Psoas muscle (tissue), 8 donors: Measurements from ENCODE around the gene CEBPB. TPM values are rescaled to one million over a fixed set of nuclear protein-coding genes. Genes with fewer than 3 reads are reported as not detected.
"Not testable (repeated sequence)": the region's sequence is repeated elsewhere in the genome, so short reads cannot be mapped to it uniquely, and the experiment has no call there.

Experiments
- ATAC-seq, 4 donors: fragments of 200-7000 bp; cut with Tn5 transposase; one replicate each; pipeline ENCODE4 v1.9.1; 2020; ENCODE audit warnings: moderate library complexity in 3 of 4, mild to moderate bottlenecking in 2 of 4
- DNase-seq, 2 donors: peaks; one replicate each; pipeline ENCODE4 v3.0.0-alpha.2; 2020
- H3K27ac ChIP-seq: fragments of 200-600 bp; one replicate; pipeline ENCODE4 v1.8.0; 2022
- H3K27me3 ChIP-seq, 3 donors: fragments of 200-600 bp in 1 of 3; one replicate each; pipeline versions ENCODE4 v1.6.1 to v1.8.0; 2013 to 2022; ENCODE audit warnings: low read length in 2 of 3, mild to moderate bottlenecking in 2 of 3, moderate library complexity in 1 of 3; ENCODE audit not compliant: insufficient read depth in 3 of 3
- H3K36me3 ChIP-seq, 2 donors: fragments of 200-600 bp in 1 of 2; one replicate each; pipeline versions ENCODE4 v1.6.1 to v1.8.0; 2013 to 2022; ENCODE audit warnings: low read depth in 1 of 2, mild to moderate bottlenecking in 1 of 2, moderate library complexity in 1 of 2; ENCODE audit not compliant: insufficient read depth in 1 of 2
- H3K4me1 ChIP-seq: fragments of 200-600 bp; one replicate; pipeline ENCODE4 v1.8.0; 2022
- H3K4me3 ChIP-seq: fragments of 200-600 bp; one replicate; pipeline ENCODE4 v1.8.0; 2022; ENCODE audit warnings: mild to moderate bottlenecking
- H3K9me3 ChIP-seq: fragments of 200-600 bp; one replicate; pipeline ENCODE4 v1.8.0; 2022
- WGBS, 3 donors: extraction: QIAGEN DNeasy Blood & Tissue Kit; methylation state at CpG; one replicate each; pipeline versions ENCODE4 v1.1.6 to v1.1.7; 2013; 5-methylcytosine and 5-hydroxymethylcytosine counted together
- intact Hi-C, 2 donors: fragments of 100-400 bp; cut with DNase I; formaldehyde crosslinking; loops; one replicate each; pipeline versions ENCODE4 v1.11.0 to v1.14.2; 2022
- polyA plus RNA-seq, 3 donors: library from polyadenylated mRNA; stranded (reverse); fragments of 200-250 nt; gene quantifications; one replicate each; pipeline ENCODE4 v1.2.3, GENCODE V29; 2013
- total RNA-seq, 4 donors: library from RNA; stranded (reverse); fragmentation: NEBNext Ultra II Directional in 2 of 4; extraction: Animal tissue kit (Norgen Biotek cat#: 25700) in 2 of 4; gene quantifications; one replicate each; pipeline versions ENCODE4 v1.2.1 to v1.2.4, GENCODE V29; 2021 to 2023
- TF ChIP-seq, protein P1 (sequence below): fragments of 200-600 bp; IDR thresholded peaks from one replicate; pipeline ENCODE4 v1.8.0; 2022; ENCODE audit warnings: antibody characterized with exemption
- donor health status: healthy with polysubstance abuse.
- donor health status: DM: no; HTN: no; CAD: no; lungs with moderate emphysema.
- donor health status: Bipolar disorder and iron deficiency.
- donor health status: healthy.
- donor health status: DM: yes; HTN: yes; CAD: no.
- donor health status: DM: no; HTN: no; CAD: no.
- donor health status: DM: no; HTN: no; CAD: no.
- donor health status: DM: yes; HTN: yes; CAD: no.

CEBPB gene
- total and polyA plus RNA-seq, 7 donors = 38.7 to 445 (median 144) TPM

DNA sequence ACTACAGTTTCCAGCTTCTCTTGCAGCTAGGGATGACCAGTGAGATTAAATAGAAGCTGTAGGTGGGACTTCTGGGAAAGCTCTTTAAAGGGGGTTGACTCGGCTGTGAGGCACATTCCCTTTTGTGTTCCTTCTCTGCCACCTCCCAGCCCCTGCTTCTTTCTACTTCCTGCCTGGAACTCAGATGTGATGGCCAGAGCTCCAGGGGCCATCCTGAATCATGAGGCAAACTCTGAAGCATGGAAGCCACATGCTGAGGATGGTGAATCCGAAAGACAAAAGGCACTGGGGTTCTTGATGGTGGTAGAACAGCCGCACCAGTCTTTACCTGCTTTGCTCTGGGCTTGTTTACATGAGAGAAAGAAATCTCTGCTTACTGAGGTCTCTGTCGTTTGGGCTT, 9.1 kb downstream of the CEBPB start:
- H3K4me3 ChIP-seq = no peak overlapping the region
- DNase-seq (no peak), ATAC-seq (no peak)
- peak overlapping the region; percentile 72 for H3K27ac ChIP-seq
- H3K36me3 ChIP-seq = no peaks in the 10 kb centered on the region
- peaks cover 6% of the 10 kb centered on the region for H3K4me1 ChIP-seq
- TF ChIP-seq, protein P1, sequence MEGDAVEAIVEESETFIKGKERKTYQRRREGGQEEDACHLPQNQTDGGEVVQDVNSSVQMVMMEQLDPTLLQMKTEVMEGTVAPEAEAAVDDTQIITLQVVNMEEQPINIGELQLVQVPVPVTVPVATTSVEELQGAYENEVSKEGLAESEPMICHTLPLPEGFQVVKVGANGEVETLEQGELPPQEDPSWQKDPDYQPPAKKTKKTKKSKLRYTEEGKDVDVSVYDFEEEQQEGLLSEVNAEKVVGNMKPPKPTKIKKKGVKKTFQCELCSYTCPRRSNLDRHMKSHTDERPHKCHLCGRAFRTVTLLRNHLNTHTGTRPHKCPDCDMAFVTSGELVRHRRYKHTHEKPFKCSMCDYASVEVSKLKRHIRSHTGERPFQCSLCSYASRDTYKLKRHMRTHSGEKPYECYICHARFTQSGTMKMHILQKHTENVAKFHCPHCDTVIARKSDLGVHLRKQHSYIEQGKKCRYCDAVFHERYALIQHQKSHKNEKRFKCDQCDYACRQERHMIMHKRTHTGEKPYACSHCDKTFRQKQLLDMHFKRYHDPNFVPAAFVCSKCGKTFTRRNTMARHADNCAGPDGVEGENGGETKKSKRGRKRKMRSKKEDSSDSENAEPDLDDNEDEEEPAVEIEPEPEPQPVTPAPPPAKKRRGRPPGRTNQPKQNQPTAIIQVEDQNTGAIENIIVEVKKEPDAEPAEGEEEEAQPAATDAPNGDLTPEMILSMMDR = no peak
- no peaks in the 10 kb centered on the region for H3K27me3 ChIP-seq
- H3K9me3 ChIP-seq = no peaks in the 10 kb centered on the region
- intact Hi-C loops = loop anchor here (5.0 kb wide), 1 partner anchor 78 kb away; no protein-coding TSS in a partner anchor
- WGBS, 3 donors = 67 to 81% (median 77%) methylated on average over 4 of the region's 4 CpGs

DNA sequence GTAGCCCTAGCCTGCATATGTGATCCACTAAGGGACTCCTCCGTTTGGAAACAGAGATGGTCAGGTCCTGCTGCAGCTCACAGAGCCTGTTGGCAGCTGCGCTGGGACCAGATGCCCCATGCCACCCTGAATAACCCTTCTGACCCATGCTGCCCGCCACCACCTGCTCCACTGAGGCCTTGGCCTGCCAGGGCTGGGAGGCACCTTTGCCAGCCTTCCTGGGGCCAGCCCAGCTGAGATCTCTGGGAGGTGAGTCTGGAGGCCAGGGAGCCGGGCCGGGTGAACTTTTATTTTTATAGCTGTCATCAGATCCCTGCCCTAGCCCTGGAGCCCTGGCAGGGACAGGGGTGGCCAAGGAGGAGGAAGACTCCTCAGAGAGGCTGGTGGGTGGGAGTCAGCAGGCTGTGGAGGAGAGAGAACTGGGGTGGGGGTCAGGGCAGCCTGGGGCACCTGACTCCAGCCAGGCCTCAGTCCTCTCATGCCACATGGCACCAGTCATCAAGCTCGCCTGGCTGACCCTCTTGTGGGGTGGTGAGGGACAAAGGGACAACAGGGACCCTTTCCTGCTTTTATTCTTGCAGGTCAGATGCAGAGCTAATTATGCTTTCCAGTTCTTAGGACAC, 10.0 kb downstream of the CEBPB start:
- TF ChIP-seq, protein P1 = no peak
- intact Hi-C loops = loop anchor here in 1 of 2 donors (5.0 kb wide), 1 partner anchor 77 kb away; no protein-coding TSS in a partner anchor
- no peak overlapping the region for H3K4me3 ChIP-seq
- DNase-seq (peak; percentile 53 to 89), ATAC-seq (peak; percentile 67 to 96 (median 82))
- H3K36me3 ChIP-seq = no peaks in the 10 kb centered on the region
- peak overlapping the region; percentile 72 for H3K27ac ChIP-seq
- WGBS, 3 donors = 22 to 40% (median 23%) methylated on average over 6 of the region's 6 CpGs
- peaks cover 6% of the 10 kb centered on the region for H3K4me1 ChIP-seq
- H3K27me3 ChIP-seq = no peaks in the 10 kb centered on the region
- no peaks in the 10 kb centered on the region for H3K9me3 ChIP-seq

DNA sequence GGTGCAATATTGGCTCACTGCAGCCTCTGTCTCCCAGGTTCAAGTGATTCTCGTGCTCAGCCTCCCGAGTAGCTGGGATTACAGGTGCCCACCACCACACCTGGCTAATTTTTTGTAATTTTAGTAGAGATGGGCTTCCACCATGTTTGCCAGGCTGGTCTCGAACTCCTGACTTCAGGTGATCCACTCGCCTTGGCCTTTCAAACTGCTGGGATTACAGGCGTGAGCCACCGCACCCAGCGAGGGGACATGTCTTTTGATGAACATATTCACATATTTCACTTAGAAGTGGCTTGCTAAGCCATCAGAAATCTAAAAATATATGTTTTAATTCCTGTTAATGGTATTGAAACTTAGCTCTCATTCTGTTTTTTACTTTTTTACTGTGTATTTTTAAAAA, 11.1 kb downstream of the CEBPB start:
- H3K27ac ChIP-seq, H3K36me3 ChIP-seq, ATAC-seq, H3K4me3 ChIP-seq, DNase-seq, H3K27me3 ChIP-seq, H3K4me1 ChIP-seq, H3K9me3 ChIP-seq: not testable (repeated sequence)
- intact Hi-C loops = loop anchor here in 1 of 2 donors (5.0 kb wide), 1 partner anchor 76 kb away; no protein-coding TSS in a partner anchor
- WGBS, 3 donors = 94 to 97% (median 95%) methylated on average over 7 of the region's 7 CpGs

DNA sequence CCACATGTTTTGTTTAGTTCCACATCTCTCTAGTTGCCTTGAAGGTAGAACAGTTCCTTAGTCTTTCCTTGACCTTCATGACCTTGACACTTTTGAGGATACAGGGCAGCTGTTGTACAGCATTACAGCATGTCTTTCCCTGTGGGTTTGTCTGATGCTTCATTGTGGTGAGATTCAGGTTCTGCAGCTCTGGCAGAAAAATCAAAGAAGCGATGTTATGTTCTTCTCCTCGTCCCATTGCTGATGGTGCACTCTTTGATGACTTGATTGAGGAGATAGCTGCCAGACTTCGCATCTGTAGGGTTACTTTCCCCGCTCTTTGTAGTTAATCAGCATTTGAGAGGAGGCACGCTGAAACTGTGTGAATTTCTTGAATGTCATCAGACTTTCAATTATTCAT, 12.0 kb downstream of the CEBPB start:
- Histone ChIP-seq H3K27ac (no peak overlapping the region), H3K4me3 (no peak overlapping the region), H3K27me3 (no peaks in the 10 kb centered on the region), H3K9me3 (no peaks in the 10 kb centered on the region), H3K4me1 (peaks cover 6% of the 10 kb centered on the region), H3K36me3 (no peaks in the 10 kb centered on the region)
- TF ChIP-seq, protein P1 = no peak
- WGBS, 3 donors = 88 to 93% (median 89%) methylated on average over 5 of the region's 5 CpGs
- DNase-seq = no peak
- no peak for ATAC-seq
- intact Hi-C loops = loop anchor here in 1 of 2 donors (5.0 kb wide), 1 partner anchor 75 kb away; no protein-coding TSS in a partner anchor

DNA sequence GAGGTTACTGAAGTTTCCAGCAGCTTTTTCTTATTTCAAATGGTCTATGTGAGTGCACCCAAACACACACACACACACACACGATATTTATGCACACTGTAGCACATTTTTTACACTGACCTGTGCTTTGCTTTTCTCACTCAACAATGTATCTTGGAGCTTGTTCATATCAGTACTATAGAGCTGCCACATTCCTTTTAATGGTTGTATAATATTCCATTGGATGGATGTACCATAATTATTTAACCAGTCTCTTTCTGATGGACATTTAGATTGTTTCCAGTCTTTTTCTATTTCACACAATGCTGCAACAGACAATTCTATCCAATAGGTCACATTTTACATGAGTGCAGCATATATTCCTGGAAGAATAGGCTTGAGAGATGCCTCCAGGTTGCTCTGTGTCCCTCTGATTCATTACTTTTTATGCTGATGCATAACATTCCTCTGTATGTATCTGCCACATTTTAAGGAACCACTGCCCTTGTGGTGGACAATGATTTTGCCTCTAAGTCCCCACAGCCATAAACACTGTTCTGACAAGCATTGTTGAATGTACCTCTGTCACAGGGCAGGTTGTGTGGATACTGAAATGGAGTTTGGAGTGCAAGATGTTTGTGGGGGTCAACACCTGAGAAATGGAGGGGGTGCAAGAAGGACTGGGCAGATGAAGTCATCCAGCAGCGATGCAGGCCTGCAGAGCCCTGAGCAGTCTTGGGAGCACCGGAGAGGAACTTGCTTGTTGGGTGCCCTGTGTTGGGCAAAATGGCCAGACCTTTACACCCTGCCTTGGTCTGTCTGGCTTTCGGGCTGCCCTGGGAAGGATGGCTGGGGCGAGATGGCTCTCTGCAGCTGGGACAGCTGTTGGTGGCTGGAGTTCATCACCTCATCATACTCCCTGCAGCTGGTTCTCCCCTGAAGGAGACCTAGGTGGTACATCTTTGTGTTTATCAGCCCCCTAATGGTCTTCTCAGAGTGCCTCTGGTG, 13.6 kb downstream of the CEBPB start:
- TF ChIP-seq, protein P1 = no peak

More for the DNA sequence above, 13.6 kb downstream of the CEBPB start:
- intact Hi-C loops = loop anchor here in 1 of 2 donors (5.0 kb wide), 1 partner anchor 73 kb away; no protein-coding TSS in a partner anchor
- no peak overlapping the region for H3K4me3 ChIP-seq
- H3K27me3 ChIP-seq = no peaks in the 10 kb centered on the region
- no peaks in the 10 kb centered on the region for H3K9me3 ChIP-seq
- no peak for DNase-seq
- no peak for ATAC-seq
- 95 to 99% (median 98%) methylated on average over 5 of the region's 5 CpGs for WGBS, 3 donors
- H3K27ac ChIP-seq = no peak overlapping the region
- peaks cover 6% of the 10 kb centered on the region for H3K4me1 ChIP-seq
- no peaks in the 10 kb centered on the region for H3K36me3 ChIP-seq
